IPS-20b (cell line): Measurements from ENCODE around the gene TALDO1.

ENCODE experiments used
- H3K27ac ChIP-seq: one replicate; pipeline ENCODE4 v1.5.1; 2013; ENCODE audit warnings: low read length
- H3K27me3 ChIP-seq: 2 replicates; pipeline ENCODE4 v1.6.1; 2013; ENCODE audit warnings: mild to moderate bottlenecking, low read length, inconsistent platforms; ENCODE audit not compliant: insufficient read depth
- H3K36me3 ChIP-seq: 2 replicates; pipeline ENCODE4 v1.6.1; 2013; ENCODE audit warnings: low read depth, mild to moderate bottlenecking, inconsistent platforms, low read length, moderate library complexity; ENCODE audit not compliant: insufficient read depth
- H3K4me1 ChIP-seq: 2 replicates; pipeline ENCODE4 v1.6.1; 2013; ENCODE audit warnings: mild to moderate bottlenecking, control low read depth, inconsistent platforms, low read length, moderate library complexity; ENCODE audit not compliant: insufficient read depth
- H3K4me3 ChIP-seq: 2 replicates; pipeline ENCODE4 v1.5.1; 2013; ENCODE audit warnings: mild to moderate bottlenecking, low read length, inconsistent platforms
- H3K9ac ChIP-seq: 2 replicates; pipeline ENCODE4 v1.6.1; 2013; ENCODE audit warnings: low read depth, mild to moderate bottlenecking, inconsistent platforms, low read length, moderate library complexity
- H3K9me3 ChIP-seq: 2 replicates; pipeline ENCODE4 v1.6.1; 2013; ENCODE audit warnings: mild to moderate bottlenecking, low read depth, low read length, inconsistent platforms; ENCODE audit not compliant: insufficient read depth

TALDO1 gene

DNA sequence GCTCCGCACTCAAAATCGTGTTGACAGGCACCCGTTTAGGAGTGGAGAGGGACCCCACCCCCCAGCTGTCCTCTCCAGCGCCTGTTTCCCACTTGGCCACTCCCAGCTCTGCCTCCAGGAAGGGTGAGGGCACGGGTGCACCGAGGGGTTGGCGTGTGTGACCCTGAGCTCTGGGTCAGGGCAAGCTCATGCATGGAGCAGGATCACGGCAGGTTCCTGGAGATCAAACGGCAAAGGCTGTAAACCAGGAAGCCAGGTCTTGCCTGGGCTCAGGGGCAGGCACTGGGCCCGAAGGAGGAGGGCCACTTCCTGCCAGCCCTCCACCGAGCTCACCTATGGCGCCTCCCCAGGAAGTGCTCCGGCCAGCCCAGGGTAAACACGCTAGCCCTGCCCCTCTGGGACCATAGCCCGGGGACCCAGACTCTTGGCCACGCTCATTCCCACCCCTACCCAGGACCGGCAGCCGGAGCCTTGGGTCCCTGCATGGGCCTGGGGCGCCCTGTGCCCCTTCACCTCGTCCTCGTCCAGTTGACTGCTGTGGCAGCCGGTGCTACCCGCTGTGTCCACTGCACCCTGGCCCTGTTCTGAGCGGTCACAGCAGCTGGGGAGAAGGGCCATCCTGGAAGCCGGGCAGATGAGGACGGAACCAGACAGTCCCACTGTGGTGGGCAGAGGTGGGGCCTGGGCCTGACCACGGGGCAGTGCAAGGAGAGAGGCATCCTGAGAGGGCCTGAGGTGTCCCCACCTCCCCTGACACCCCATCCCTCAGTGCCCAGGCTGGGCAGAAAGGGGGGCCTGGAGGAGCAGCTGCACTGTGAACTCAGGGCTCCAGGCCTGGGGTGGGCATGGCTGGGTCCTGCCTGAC lies 42.3 kb upstream of the TALDO1 start:
- peaks cover 12% of the 10 kb centered on the region; the same call in 1 of the 2 replicates for H3K27me3 ChIP-seq
- H3K4me3 ChIP-seq = no peak overlapping the region; the same call in 1 of the 2 replicates
- H3K9me3 ChIP-seq = no peaks in the 10 kb centered on the region
- H3K27ac ChIP-seq = no peak overlapping the region
- H3K9ac ChIP-seq = no peak overlapping the region
- H3K36me3 ChIP-seq = peaks cover under 1% of the 10 kb centered on the region; the same call in 1 of the 2 replicates
- peaks cover 8% of the 10 kb centered on the region for H3K4me1 ChIP-seq

DNA sequence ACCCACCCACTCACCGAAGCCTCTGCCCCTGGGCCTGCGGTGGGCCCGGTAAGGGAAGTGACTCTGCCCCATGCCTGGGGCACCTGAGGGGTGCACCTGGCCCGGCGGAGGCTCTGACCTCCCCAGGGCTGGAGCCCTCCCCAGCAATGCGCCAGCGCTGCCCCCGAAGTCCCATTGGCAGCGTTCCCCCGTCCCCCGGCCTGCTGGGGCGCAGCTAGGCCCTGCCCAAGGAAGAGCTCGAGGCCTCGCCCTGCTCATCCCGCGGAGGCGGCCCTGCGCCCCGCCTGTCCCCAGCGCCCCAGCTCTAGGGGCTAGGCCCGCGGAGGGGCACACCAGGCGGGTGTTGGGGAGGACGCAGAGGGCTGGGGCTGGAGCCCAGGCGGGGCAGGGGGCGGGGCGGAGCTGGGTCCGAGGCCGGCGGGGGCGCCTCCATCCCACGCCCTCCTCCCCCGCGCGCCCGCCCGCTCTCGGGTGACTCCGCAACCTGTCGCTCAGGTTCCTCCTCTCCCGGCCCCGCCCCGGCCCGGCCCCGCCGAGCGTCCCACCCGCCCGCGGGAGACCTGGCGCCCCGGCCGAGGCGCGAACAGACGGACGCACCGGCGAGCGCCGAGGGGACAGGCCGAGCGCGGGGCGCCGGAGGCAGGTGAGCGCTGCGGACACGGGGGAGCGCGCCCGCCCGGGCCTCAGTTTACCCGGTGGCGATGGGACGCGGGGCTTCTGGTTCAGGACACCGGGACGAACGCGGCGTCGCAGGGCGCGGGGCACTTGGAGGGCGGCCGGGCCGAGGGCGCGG lies 41.4 kb upstream of the TALDO1 start, which contains the start of gene EPS8L2:
EPS8L2 (plus strand) TSS at position 586 of the 793 bp plus-strand sequence. CDS start 3,177 bp downstream, outside the sequence.
- Histone ChIP-seq H3K27me3 (peaks cover 12% of the 10 kb centered on the region; the same call in 1 of the 2 replicates), H3K4me3 (peak within 1 kb of the TSS; percentile 53), H3K9ac (peak within 1 kb of the TSS; percentile 33; the same call in 1 of the 2 replicates), H3K9me3 (no peaks in the 10 kb centered on the region), H3K4me1 (peaks cover 8% of the 10 kb centered on the region), H3K36me3 (no peaks in the 10 kb centered on the region), H3K27ac (no peak within 1 kb of the TSS)

DNA sequence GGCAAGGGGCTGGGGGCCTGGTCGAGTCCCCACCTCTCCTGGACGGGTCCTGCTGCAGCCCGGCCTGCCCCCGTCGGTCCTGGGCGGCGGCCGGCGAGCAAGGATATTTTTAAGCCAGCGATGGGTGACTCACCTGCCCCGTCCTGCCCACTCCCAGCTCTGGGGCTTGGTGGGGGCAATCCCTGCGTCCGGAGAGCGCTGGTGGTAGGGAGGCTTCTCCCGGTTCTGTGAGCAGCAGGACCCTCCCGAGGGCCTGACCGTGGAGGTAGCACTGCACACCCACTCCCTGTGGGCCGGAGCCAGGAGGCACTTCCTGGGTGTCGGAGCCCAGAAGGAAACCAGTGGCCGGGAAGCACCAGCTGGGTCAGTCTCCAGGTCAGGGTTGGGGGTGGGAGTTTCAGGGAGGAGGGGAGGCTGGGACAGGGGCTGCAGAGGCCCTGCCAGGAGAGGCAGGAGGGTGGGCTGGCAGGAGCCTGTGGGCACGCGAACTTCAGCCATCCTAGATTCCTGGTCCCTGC lies 40.8 kb upstream of the TALDO1 start:
- H3K9ac ChIP-seq = peak overlapping the region; percentile 33; the same call in 1 of the 2 replicates
- H3K9me3 ChIP-seq = no peaks in the 10 kb centered on the region
- no peak overlapping the region for H3K27ac ChIP-seq
- peaks cover 8% of the 10 kb centered on the region for H3K4me1 ChIP-seq
- H3K4me3 ChIP-seq = peak overlapping the region; percentile 53
- peaks cover 12% of the 10 kb centered on the region; the same call in 1 of the 2 replicates for H3K27me3 ChIP-seq
- H3K36me3 ChIP-seq = no peaks in the 10 kb centered on the region

DNA sequence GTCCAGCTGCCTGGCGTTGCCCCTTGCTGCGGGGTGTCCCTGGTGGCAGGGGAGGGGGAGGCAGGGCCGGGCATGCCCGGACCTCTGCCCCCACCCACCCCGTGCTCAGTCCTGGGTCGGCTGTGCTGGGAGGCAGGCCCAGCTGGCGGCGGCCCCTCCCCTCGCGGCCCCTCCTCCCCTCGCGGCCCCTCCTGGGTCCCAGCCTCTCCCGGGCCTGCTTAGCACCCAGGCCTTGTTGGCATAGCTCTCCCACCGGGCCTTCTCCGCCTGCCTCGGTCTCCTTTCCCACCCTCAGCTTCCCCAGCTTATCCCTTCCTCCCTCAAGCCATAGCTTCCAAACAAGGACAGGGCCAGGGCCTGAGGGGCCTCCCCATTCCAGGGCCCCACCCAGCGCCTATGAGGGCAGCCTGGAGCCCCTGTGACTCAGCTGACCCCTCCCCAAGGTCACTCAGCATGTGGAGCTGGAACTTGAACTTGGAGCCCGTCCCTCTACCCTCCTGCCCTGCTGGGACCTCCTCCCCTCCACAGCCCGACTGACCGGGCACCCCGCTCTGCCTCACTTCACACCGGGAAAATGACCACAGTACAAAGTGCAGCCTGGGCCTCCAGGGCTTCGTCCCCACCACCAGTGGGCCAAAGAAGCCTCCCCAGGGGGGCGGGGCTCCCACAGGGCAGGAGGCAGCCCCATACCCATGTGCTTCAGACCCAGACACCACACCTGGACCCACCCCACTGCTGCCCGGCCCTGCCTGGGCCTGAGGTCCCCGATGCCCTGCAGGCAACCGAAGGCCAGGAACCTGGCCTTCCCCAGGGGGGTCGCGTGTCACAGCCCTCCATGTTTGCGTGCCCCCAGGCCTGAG lies 40.1 kb upstream of the TALDO1 start:
- peaks cover 12% of the 10 kb centered on the region; the same call in 1 of the 2 replicates for H3K27me3 ChIP-seq
- no peaks in the 10 kb centered on the region for H3K9me3 ChIP-seq
- peak overlapping the region; percentile 53 for H3K4me3 ChIP-seq
- H3K9ac ChIP-seq = peak overlapping the region; percentile 33; the same call in 1 of the 2 replicates
- no peak overlapping the region for H3K27ac ChIP-seq
- H3K4me1 ChIP-seq = peaks cover 8% of the 10 kb centered on the region
- H3K36me3 ChIP-seq = no peaks in the 10 kb centered on the region

DNA sequence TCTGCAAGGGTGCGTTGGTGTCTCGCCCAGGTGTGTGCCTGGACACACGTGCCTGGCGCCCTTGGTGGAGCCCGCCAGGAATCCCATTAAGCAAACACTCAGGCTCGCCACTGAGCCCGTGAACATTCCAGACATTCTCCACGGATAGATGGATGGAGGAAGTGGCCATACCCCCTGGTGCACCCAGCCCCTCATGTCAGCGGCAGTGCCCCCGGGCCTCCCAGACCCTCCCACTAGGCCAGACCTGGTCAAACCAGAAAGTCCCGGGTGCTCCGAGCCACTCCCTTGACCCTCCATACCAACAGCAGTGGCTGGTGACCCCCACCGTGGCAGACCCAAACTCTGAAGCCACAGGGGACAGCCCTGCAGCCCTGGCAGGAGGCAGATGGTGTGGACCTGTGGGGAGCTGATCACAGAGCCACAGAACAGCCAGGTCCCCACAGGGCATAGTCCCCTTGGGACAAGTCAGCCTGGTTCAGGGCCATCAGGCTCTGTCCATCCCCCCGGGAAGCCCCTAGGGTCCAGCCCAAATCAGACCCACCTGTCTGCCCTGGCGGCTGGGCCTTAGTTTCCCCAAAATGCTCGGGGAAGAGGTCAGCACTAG lies 39.3 kb upstream of the TALDO1 start:
- H3K4me1 ChIP-seq = peaks cover 8% of the 10 kb centered on the region
- H3K36me3 ChIP-seq = no peaks in the 10 kb centered on the region
- H3K9me3 ChIP-seq = no peaks in the 10 kb centered on the region
- H3K4me3 ChIP-seq = no peak overlapping the region
- H3K9ac ChIP-seq = no peak overlapping the region
- H3K27me3 ChIP-seq = peaks cover 12% of the 10 kb centered on the region; the same call in 1 of the 2 replicates
- no peak overlapping the region for H3K27ac ChIP-seq

DNA sequence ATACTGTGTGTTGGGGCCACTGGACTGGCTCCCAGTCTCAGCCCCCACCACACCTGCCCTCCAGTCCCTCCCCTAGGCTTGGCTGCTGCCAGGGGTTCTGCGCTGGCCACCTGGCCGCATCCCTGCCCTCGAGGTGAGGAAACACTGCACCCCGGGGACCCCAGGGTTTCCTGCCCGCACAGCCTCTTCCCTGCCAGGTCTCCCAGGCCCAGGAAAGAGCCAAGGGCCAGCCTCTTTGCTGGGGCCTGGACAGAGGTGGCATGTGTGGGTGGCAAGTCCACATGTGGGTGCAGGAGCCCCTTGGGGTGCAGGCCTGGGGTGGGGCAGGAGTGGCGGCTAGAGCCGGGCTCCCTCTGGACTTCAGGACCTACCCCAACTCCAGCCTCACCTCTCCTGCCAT lies 38.8 kb upstream of the TALDO1 start:
- no peak overlapping the region for H3K27ac ChIP-seq
- peaks cover 8% of the 10 kb centered on the region for H3K4me1 ChIP-seq
- peaks cover 12% of the 10 kb centered on the region; the same call in 1 of the 2 replicates for H3K27me3 ChIP-seq

DNA sequence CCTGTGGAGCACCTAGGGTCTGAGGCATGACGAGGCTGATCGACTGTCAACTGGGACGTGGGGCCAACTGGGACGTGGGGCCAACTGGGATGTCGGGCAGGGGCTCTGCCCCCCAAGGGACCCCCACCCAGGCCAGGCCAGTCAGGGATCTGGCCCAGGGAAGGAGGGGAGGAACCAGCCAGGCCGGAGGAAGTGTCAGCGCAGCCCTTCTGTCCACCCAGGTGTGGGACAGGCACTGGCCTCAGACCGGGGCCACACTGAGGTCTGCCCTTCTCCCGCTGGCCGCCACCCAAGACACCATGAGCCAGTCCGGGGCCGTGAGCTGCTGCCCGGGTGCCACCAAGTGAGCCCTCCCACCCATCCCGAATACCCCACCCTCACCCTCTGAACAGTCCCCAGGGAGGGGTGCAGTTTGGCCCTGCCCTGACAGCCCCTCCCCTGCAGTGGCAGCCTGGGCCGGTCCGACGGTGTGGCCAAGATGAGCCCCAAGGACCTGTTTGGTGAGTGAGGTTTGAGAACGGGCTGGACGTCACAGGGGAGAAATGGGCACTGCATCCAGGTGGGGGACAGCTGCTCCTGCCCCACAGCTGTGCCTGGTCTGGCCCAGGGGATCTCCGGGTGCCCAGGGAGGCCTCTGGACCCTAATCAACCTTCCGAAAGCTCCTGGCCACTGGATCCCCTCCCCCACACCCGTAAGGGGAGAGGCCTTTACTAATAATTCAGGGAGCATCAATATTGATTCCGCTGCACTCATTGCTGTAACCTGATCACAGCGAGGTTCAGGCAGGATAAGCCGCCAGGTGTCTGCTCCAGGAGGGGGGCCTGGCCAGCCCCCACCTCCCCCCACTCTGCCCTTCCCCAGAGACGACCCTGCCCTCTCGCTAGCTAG lies 37.9 kb upstream of the TALDO1 start:
- Histone ChIP-seq H3K9me3 (no peaks in the 10 kb centered on the region), H3K36me3 (no peaks in the 10 kb centered on the region), H3K9ac (no peak overlapping the region), H3K27me3 (peaks cover 12% of the 10 kb centered on the region; the same call in 1 of the 2 replicates), H3K27ac (no peak overlapping the region), H3K4me3 (no peak overlapping the region), H3K4me1 (peaks cover 8% of the 10 kb centered on the region)

More for the DNA sequence above, 38.8 kb upstream of the TALDO1 start:
- H3K9me3 ChIP-seq = no peaks in the 10 kb centered on the region
- H3K36me3 ChIP-seq = no peaks in the 10 kb centered on the region
- no peak overlapping the region for H3K9ac ChIP-seq
- H3K4me3 ChIP-seq = no peak overlapping the region

DNA sequence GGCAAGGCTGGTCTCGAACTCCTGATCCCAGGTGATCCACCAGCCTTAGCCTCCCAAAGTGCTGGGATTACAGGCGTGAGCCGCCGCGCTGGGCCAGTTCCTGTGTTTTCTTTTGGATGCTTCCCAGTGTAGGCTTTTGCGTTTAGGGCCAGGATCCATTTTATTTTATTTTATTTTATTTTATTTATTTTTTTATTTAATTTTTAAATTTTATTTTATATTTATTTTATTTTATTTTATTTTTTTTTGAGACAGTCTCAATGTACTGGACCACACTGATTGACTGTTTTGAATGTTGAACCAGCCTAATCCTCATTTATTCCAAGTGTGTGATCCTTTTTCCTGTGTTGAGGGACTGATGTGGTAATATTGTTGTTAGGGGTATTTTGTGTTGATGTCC lies 32.8 kb upstream of the TALDO1 start:
- Histone ChIP-seq H3K9me3 (no peaks in the 10 kb centered on the region), H3K36me3 (no peaks in the 10 kb centered on the region), H3K4me3 (no peak overlapping the region), H3K27me3 (peaks cover 3% of the 10 kb centered on the region; the same call in 1 of the 2 replicates), H3K9ac (no peak overlapping the region), H3K27ac (no peak overlapping the region), H3K4me1 (no peaks in the 10 kb centered on the region)

DNA sequence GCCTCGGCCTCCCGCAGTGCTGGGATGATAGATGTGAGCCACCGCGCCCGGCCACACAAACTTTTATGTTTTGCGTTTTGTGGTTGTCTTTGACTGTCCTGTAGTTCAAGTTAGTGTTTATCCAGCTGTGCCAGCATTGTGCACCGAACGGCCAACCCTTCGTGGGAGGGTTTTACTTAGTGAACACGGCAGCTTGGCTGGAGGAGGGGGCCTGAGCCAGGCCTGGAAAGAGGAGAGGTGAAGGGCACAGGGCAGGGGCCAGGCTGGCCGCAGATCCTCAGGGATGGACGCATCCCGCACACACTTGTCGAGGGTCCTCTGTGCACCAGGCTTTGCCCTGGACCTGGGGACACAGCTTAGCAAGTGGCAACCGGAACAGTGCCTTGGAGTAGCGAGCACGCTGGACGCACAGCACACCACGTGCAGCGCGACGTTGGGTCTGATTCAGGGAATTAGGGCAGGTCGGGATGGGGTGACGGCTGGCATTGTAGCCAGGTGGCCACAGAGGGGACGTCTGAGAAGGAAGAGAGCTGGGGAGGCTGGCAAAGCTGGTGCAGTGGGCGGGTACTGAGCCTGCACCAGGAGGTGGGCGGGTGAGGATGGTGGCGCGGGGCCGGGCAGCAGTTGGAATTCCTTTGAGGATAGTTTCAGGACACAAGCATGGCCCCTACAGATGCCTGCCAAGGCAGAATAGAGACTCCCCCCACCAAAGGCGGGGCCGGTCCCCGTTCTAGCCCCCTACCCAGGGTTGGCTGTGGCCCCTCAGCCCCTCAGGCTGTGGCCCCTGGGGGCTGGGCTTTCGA lies 27.8 kb upstream of the TALDO1 start:
- Histone ChIP-seq H3K36me3 (no peaks in the 10 kb centered on the region), H3K4me3 (no peak overlapping the region), H3K4me1 (no peaks in the 10 kb centered on the region), H3K27me3 (peaks cover 22% of the 10 kb centered on the region; the same call in 1 of the 2 replicates), H3K9me3 (no peaks in the 10 kb centered on the region), H3K9ac (no peak overlapping the region), H3K27ac (no peak overlapping the region)
